HT-29 (cell line): ENCODE data around the gene ADARB2. TPM values are rescaled to one million over a fixed set of nuclear protein-coding genes. Genes with fewer than 3 reads are reported as not detected.

Experiments
- DNase-seq: peaks from one replicate; pipeline ENCODE4 v3.0.0-alpha.2; 2015; ENCODE audit warnings: low spot score
- total RNA-seq: library from RNA; depleted of rRNA; stranded (reverse); fragments of >200 nt; shearing (Covaris generic); gene quantifications from 2 replicates; pipeline ENCODE4 v1.2.3, GENCODE V29; 2014

Gene ADARB2
- total RNA-seq, 1 experiment from 2014 or later = not detected

DNA sequence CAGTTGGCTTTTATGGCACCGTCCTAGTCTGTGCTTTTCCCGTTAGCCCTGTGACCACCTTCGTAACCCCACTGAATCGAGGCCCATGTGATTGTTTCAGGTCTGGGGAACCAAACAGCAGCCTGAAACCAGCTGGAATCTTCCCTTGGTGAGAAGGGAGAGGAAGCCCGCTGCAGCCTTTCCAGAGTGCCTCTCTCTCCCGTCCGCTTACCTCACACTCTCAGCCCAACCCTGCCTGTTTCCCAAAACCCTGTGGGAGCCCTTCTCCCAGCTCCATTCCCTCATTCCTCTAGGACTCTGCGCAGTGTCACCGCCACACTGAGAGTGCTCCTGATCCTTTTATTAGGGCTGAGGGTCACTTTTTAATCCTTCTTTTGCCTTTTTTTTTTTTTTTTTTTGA is 541.5 kb downstream of the ADARB2 start:
- no peak for DNase-seq

DNA sequence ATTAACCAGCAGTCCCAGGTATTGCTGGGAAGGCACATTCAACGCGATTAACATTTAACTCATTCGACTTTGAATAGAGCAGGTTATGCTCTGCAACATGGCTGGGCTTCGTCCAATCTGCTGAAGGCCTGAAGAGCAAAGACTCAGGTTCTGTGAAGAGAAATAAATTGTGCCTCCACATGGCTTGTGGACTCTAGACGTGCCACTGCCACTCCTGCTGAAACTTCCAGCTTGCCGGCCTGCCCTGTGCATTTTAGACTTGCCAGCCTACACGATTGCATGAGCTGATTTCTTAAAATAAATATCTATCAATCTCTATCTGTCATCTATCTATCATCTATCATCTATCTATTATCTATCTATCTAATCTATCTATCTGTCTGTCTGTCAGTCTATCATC is 543.2 kb downstream of the ADARB2 start:
- DNase-seq = no peak

DNA sequence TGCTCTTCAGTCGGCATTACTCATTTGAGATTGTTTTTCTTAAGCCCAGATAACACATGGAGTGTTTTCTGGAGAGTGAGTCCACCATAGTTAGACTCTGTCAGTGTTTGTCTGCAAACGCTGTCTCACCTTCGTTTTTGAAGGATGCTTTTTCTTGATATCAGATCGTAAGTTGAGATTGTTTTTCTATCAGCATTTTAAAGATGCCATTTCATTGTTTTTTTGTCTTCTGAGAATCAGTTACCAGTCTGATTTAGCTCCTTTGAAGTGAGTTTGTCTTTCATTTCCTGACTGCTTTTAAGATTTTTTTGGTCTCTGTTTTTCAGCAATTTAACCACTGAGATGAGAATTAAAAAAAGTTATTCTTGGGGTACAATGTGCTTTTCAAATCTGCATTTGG is 543.8 kb downstream of the ADARB2 start:
- DNase-seq = no peak

DNA sequence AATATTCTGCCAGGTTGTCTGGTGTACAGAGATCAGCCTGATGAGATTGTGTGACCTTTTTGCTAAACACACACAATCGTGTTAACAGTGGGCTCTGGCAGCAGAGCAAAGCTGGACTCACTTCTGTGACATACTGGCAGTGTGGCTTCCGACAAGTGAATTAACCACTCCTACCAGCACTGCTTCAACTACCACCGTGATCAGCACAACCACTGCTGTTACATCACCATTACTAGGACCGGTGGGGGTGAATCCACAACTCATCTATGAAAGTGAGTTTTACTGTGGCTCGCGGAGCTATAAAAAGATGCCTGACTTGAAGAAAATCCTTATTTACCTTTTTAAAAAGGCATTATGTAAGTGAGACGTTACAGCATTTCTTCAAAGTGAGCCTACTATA is 545.6 kb downstream of the ADARB2 start:
- DNase-seq = no peak

DNA sequence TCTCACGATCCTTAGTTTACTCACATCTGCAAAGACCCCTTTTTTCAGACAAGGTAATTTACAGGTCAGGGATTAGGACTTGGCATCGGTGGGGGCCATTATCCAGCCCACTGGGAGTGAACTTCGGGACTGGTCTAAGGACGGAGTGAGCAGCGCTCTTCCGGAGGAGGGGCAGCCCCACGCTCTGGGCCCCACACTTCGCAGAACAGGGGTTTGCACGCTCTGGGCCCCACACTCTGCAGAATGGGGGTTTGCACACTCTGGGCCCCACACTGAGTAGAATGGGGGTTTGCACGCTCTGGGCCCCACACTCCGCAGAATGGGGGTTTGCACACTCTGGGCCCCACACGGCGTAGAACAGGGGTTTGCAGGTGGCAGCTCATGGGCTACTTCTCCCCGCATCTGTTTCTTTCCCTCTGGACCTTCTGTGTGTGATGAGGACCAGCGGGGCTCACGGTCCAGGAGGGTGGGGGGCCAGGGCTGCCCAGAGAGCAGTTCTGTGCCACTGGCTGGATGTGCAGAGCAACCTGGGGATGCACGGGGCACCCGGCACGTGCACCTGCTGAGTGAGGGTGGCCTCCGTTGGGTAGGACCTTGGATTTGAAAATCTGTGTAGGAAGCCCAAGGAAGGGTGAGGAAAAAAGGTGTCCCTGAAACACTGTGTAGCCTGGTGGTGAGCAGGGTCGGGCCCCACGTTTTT is 546.4 kb downstream of the ADARB2 start:
- no peak for DNase-seq

DNA sequence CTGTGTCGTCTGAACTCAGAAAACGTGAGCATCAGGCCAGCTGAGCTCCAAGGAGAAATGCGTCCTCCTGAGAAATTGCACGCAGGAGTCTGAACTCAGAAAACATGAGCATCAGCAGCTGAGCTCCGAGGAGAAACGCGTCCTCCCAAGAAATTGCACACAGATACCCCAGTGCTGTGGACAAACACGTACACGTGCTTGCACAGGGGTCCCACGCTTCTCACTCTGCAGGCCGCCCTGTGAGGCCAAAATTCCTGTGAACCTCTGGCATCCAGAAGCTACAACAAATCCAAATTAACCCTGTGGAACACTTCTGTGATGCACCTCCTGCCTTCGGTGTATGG is 547.3 kb downstream of the ADARB2 start:
- no peak for DNase-seq

DNA sequence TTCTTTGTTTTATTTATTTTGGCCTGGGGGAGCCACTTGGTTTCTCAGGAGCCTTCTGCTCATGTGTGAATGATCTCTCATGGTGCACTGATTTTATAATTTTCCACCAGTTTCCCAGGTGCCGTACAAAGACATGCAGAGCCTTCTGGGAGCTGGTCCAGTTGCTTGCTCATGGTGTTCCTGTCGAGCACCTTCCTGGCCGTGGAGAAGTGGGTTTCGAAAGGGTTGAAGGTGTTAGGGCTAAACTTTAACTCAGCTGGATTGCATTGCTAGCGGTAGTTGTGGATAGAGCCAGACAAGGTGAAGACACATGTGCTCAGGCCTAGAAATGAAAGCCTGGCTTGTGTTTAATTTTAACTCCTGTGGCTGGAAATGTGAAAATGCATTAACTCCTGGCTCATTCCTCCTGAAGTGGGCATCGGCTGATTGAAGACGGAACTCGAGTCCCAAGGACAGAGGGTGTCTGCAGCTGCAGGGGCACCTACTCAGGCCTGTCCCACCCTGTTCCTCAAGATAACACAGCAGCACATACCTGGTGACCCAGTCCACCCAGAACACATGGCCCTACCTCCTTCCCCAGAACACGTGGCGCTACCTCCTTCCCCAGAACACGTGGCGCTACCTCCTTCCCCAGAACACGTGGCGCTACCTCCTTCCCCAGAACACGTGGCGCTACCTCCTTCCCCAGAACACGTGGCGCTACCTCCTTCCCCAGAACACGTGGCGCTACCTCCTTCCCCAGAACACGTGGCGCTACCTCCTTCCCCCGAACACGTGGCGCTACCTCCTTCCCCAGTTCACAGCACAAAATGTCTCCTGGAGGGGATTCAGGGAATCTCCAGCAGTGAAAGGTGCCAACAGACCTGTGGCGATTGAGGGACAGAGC is 547.9 kb downstream of the ADARB2 start:
- no peak for DNase-seq

DNA sequence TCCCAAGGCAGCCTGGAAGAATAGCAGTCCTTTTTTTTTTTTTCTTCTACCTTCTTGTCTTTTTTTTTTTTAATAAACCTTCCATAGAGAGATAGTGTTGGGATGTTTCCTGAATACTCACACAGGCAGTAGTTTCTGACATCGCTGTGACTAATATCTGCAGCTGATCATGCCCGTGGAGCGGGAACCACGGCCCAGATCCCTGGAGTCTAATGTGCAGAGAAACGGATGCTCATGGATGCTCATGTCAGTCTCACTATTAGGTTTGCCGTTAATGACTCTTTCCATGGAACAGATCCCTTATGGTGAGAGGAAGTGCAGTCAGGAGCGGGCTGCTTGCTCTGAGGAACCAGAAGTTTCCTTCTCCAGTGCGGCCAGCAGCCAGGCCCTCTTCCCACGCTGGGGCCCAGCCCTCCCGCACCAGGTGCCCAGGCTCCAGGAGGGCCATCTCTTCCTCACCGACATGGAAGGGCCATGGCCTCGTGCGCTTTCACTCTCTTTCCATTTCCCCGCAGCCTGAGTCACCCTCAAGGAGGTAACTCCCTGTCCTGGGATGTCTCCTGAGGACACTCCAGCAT is 548.7 kb downstream of the ADARB2 start:
- no peak for DNase-seq

DNA sequence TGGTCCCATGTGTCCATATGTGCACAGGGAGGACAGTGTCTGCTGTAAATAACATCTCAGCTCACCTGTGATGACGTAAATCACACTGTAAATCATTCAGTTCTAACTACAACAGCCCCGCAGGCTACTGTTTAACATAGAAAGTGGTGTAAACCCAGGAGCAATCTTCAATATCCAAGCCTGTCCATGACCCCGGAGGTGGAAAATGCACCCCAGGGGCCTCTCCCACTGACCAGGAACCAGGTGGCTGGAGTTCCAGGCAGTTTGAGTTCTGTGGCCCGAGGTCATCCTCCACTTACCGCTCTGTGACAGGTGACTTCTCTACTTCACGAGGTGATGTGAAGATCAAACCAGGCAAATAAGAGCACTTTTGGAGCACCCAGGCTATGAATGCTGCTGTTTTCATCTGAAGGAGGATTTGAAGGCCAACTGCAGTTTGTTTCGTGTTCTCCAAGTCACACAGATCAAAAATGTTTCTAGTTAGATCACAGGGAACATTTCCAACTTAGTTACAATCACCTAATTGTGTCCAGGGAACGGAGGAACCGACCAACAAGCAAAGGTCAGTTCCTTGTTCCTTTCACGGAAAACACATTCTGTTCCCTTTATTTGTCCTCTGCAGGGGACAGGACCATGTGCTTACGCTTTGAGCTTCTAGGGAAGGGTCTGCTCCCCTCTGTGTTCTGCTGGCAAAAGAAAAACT is 549.3 kb downstream of the ADARB2 start:
- no peak for DNase-seq

DNA sequence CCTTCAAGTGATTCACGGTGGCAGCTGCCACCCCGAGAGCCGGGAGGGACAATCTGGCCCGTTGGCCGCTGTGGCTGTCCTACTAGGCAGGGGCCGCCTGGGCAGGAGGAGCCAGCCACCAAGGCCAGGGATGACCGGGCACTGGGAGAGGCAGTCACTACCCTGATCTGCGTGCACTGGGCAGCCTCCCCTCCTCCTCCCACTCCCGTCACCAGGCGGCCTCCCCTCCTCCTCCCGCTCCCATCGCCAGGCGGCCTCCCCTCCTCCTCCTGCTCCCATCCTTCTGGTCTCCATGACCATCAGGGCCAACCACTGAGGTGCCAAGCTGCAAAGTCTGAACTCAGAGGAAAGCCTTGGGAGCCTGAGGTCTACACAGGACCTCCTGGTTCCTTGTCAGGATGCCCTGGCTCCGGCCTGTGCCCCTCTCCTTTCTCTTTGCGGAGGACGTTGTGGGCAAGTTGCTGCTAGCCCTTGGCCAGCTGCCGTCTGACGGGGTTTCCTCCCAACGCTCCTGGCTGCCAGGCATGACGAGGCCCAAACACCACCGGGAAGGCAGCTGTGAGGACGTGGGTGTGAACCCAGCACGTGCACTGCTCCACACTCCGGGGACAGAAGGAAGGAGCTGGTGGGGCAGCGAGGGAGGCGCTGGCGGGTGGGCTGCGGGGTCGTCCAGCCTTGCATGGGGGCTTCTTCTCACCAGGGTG is 550.0 kb downstream of the ADARB2 start:
- DNase-seq = no peak

DNA sequence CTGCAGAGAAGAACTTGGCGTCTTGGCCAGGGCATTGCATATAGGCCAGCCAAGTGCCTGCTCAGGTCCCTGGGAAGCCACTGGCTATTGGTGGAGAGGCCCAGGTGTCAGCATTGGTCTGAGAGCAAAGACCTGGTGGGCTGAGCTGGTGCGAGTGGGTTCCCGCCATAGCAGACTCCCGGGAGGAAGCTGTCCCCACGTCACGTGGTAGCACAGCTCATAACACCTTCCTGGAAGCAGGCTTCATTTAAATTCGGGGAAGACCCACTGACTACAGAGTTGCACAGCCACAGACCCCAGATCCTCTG is 550.7 kb downstream of the ADARB2 start:
- no peak for DNase-seq

DNA sequence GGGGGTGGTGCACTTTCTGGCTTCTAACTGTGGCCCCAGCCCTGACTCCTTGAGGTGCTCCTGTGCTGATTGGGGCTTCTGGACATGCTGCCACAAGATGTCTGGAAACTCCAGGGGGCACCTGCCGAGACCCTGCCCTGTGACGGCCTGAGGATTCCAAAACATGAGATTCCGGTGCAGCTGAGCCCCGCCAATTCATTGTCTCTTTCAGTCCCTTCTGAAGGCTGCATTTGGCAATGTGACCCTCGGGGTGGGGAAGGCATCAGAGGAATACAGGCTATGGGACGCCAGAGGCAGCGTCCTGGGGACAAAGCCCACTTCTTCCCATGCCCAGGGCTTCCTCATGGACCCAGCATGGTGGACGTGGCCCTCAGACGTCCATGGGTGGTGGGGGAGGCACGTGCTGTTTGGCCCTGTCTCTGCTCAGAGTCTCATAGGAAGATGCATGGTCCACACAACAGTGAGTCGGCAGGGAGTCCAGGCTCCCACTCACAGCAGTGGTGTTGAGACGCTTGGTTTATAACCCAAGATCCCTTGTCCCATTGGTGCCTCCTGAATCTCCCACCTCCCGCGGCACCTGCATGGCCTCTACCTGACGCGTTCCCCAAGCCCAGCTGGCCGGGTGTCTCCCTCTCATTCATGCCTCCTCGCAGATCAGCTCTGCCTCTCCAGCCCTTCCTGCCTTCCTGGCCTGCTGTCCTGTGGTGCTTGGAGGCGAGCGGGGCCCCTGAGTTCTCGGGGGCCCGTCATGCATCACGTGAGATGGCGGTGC is 551.2 kb downstream of the ADARB2 start:
- DNase-seq = no peak

DNA sequence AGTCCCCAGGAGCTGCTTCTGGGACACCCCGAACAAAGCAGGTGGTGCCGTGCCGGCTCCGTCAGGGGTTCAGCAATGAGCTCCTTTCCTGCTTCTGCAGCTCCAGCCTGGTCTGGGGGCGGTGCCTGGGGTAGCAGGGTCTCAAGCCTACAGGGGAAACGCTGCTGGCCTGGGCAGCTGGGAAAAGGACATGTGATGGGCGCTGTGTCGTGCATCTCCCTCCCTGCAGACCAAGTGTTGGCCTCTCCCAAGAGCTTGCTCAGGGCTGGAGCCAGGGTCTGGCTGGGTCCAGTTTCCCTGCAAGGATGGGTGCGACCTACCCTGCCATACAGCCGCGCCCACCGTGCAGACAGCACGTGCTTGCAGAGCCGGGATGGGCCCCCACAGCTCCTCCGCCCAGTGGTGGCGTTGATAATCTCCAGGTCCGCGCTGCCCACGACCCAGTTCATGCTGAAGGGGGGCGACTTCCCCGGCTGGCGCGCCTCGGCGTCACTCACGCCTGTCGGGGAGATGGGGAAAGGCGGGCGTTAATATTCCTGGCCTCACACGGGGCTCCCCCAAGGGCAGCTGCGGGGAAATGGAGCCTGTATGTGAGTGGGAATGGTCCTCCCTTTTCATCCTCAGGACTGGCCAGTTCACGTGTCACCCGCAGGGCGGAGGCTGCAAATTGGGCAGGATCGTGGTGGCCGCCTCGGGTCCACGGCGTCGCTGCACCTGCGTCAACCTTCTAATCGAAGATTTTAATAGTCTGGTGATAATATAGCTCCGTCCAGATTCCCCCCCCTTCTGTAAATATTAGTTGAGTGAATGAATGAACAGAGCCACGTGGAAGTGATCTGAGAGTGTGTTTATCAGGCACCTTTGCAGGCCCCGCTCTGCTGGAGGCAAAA is 552.5 kb downstream of the ADARB2 start:
- no peak for DNase-seq

DNA sequence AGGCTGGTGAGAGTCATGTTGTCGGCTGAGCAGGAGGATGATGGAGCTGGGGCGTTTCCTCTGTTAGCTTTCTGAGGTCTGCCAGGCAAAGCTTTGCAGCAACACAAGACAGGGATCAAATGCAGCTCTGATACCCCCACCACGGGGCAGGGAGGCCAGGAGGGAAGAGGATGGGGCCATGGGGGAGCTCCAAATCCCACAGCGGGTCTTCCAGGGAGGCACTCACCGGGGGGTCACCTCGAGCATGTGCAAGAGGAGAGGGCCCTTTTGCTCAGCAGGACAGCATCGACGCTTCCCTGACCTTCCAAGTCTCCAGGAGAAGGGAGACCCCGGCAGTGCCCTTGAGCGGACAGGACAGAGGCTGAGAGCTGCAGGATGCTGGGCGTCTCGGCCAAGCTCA is 553.6 kb downstream of the ADARB2 start:
- DNase-seq = no peak

DNA sequence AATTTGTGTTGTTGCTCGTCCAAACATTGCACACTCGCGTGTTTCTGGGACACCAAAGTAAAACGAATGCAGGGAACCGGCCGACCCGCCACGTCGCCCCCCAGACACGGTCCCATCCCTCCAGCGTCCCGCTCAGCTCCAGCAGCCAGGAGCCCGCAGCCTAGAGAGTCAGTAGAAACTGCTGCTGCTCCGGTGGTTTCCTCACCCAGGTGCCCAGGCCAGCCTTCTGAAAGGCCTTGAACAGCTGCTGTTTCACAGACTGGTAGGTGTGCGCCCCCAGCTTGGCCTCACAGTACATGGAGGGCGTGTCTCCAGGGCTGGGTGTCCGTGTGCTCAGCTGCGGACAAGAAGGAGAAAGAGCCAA is 554.3 kb downstream of the ADARB2 start:
- DNase-seq = no peak

DNA sequence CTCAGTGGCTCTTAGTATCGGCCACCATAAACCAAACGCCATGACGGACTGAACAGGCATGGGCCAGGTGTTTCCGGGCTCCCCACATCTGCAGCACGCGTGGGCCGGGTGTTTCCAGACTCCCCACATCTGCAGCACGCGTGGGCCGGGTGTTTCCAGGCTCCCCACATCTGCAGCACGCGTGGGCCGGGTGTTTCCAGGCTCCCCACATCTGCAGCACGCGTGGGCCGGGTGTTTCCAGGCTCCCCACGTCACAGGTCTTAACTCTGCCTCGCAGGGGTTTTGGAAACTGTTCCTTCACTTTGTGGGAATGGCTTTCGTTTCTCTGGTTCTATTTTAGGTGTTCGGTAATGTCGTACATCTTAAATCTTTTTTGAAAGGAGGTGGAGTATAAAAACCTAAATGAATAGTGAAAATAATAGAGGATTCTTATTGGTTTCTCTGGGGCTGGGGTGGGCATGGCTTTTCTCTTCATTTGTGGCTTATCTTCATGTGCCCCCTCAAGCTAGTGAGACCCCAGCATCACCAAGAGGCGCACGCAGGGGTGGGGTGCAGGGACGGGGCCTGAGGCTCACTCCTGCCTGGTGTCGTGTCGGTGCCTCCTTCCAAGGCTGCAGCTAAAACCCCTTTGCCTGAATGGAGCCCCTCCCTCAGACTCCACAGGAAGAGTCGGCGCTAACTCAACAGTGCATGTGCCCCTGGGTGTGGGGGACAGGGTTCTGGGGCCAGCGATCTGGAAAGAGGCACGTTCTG is 554.9 kb downstream of the ADARB2 start:
- DNase-seq = no peak

DNA sequence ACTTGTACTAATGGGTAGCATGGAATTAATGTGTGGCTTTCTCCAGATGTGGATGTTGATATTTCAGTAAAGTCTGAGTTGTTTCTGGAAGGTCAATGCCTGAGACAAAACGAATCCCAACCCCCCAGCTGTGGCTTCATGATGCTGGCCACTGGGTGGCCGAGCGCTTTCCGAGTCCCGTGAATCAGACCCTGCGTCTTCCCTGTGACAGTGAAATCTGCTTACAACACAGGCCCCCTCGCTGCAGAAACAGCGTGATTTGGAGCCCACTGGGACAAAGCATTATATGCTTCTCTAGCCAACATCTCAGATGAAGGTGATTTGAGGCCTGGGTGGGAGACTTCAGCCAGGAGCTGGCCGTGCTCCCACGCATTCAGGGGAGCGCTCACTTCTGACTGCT is 556.5 kb downstream of the ADARB2 start:
- DNase-seq = peak; percentile 3

DNA sequence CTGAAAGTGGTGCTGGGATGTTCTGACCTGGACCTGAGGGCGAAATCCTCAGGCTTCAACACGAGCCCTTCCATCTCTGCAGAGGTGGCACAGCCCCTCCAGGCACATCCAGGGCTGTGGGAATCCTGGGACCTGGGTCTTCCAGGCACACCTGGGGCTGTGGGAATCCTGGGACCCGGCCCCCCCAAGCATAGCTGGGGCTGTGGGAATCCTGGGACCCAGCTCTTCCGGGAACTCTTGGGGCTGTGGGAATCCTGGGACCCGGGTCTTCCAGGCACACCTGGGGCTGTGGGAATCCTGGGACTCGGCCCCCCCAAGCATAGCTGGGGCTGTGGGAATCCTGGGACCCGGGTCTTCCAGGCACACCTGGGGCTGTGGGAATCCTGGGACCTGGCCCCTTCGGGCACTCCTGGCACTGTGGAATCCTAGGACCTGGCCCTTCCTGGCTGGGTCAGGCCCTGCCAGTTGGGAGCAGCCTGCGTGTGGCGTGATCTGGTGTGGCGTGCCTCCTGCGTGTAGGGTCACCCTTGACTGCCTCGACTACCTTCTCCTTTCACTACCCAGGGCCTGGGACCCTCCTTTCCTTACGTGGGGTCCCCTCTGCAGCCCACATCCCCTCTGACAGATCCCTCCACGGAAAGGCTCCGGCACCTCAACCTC is 557.1 kb downstream of the ADARB2 start:
- no peak for DNase-seq
